HG03565 (cell line): ENCODE measurements around the gene OLFM3.

Experiments used
- ATAC-seq: cut with Tn5 transposase; IDR thresholded peaks from one replicate; pipeline ENCODE4 v1.9.1; 2021; ENCODE audit warnings: mild to moderate bottlenecking, moderate library complexity; ENCODE audit not compliant: unreplicated experiment

Gene OLFM3

DNA sequence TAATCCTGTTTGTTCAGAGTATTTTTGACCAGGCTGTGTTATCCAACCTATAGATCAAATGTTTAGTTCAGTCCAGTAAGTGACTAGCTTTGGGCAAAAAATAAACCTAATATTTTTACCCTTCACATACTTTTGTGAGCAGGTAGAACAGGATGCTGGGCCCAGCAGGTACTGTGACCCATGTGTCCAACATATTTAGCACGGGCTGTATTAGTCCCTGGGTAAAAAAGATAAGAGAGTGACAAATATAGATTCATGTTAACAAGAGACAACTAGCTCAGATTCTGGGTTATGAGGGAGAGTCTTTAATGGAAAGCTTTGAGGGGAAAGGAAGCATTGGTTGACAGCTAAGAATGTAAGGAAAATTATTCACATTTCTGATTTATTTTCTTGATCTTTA, 43.1 kb downstream of the OLFM3 start:
- ATAC-seq = no peak

DNA sequence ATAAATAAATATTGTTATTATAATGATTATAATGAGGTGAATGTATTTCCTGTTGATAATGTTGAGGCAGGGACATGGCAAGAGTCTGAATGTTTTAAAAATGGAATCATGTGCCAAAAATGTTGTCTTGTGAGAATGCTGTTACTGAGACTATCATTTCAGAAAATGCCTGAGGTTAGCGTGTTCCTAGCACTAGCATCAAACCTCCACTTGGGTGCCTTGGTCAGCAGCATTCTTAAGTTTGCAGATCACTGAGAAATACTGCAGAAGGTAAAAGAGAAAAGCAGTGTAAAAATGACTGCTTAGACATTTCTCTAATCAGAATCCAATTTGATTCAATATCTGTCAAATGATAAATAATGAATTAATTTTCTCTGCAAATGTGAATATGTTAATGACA, 50.8 kb downstream of the OLFM3 start:
- no peak for ATAC-seq

DNA sequence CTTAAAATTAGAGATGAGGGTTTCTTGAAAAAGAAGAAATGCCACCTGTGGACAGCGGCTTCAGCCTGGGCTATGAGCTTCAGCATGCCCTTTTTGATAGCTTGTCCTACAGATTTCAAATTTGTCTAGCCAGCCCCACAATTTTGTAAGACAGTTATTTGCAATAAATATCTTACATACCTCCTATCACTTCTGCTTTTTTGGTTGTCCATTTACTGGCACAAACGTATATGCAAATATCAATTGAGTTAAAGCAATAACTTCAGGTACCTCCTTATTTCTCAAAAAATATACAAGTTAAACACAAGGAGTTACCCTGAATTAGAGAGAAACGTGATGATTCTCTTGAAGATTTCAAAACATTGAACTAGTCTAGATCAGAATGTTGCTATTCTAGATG, 53.5 kb downstream of the OLFM3 start:
- no peak for ATAC-seq

DNA sequence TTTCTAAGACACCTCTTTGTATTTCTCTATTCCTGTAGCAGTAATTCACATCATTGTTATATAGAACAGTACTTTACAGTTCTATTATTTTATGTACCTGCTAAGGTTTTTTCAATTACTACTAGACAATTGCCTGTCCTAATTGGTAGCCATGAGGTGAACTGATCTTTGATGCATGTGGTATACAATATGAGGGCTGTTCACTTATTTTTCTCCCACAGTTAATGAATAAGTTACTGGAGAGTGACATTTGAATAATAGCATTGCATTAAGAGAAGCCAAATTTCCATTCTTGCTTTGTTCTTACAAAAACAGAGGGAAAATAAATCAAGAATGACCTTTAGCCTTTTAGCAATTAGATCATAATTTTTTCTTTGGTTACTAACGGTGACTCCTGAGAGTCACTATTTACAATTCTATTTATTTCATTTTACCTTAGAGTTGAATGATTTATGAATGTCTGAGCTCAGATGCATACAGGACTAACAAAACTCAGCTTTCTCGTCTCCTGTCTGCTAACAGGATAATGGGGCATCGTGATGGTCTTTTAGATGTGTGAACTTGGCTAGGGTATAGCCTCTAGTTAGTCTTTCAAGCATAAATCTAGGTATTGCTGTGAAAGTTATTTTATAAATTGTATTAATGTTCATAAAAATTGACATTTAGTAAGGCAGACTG, 54.1 kb downstream of the OLFM3 start:
- no peak for ATAC-seq

DNA sequence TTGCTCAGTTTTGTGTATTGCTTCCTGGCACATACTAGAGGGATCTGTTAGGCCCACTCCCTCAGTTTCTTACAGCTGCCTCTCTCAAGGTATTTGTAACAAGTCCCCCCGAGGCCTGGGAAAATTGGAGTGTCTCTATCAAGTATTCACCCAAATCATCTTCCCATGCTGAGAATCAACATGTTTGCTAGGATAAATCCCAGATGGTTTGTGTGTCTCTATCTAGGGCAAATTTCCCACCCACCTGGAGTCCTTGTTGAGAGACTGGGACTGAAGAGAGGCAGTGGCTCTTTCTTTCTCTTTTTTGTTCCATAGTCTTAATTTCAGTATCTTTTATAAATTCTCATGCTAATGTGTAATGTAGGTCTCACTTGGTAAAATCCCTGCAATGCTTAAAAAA, 58.0 kb downstream of the OLFM3 start:
- ATAC-seq = no peak

DNA sequence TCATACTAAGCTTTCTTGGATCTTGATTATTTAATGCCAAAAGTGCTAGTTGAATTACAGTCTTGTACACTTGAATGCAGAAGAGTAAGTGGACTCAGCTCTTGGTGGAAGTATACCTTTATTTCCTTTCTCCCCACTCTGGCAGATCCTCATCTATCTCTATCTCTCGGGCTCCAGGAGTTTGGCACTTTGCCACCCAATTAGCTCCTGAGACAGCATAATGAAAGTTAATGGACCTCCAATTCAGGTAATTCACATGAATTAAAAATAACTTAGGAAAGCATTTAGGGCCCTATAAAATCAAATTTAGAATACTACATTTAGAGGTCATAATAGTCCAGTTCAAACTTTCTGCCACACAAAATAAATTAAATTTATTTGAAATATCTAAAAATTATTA, 67.4 kb downstream of the OLFM3 start:
- ATAC-seq = no peak

DNA sequence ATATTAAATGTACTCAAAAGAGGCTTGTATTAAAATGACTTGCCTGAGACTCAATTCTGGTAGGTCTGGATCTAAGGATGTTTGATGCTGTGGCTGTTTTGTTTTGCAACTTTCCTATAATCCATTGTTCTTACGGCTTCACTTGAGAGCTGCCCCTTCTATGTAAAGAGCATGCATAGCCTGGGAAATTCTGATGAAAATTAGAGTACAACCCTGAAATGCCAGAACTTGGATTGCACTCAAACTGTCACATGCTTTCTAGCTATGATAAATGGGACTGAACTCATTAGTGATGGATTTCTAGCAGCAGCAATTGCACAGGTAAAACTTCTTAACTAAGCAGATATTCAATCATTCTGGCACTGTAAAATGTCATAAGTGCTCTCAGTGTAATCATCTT, 67.9 kb downstream of the OLFM3 start:
- ATAC-seq = no peak

DNA sequence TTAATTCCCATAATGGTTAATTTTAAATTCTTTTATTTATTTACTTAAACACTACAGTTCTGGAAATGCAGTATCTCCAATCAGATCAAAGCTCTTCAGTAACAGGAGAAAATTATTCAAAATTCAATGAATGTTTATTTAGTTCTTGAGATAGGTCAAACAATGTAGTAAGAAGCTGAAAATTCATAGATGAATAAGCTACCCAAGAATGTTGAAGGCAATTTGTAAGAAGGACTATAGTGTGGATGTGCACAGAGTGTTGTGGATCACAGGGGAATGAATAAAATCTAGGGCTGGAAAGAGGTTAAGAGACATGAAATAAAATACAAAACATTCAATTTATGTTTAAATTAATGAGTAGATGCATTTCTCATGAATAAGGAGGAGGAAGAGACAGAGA, 72.0 kb downstream of the OLFM3 start:
- no peak for ATAC-seq

DNA sequence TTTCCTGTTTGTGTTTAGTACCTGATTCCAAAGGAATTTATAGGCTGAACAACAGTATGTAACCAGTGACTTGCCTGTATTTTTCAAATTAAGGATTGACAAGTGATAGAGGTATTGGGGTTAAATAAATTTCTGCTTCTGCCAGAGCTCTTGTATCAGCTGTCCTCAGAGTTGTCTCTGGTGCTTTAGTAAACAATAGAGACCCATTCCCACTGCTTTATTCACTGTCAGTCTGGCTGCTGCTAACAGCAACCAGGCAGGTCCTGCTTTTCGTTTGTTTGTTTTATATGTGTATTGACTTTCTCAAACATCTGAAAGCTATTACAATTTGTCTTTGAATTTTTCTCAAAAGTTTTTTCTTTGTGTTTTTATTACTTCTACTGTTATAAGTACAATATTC, 76.1 kb downstream of the OLFM3 start:
- no peak for ATAC-seq

DNA sequence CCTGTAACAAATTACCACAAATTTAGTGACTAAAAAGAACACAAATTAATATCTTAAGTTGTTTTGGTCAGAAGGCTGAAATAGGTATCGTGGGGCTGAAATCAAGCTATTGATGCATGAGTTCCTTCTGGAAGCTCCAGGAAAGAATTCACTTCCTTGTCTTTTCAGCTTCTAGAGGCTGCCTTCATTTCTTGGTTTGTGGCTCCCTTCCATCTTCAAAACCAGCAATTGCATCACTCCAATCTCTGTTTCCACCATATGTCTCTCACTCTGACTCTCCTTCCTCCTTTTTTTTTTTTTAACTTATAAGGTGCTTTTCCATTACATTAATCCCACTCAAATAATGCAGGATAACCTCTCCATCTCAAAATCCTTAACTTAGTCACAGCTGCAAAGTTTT, 78.4 kb downstream of the OLFM3 start:
- ATAC-seq = no peak

DNA sequence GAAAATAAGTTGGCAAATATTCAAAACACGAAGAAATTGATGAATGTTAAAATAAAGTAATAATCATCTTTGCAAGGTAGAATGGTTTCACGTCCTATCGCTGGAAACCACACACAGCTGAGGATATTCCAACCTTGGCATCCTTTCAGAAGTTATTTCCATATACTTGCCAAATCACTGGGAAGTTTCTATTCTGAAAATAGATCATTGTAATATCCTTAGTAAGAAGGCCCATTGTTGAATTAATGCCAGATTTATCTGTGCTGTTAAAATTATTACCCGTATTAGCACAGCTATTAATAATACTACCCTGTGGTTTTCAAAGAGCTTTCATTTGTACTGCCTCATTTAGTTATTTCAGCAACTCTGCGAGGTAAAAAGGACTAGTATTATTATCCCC, 81.1 kb downstream of the OLFM3 start:
- ATAC-seq = no peak

DNA sequence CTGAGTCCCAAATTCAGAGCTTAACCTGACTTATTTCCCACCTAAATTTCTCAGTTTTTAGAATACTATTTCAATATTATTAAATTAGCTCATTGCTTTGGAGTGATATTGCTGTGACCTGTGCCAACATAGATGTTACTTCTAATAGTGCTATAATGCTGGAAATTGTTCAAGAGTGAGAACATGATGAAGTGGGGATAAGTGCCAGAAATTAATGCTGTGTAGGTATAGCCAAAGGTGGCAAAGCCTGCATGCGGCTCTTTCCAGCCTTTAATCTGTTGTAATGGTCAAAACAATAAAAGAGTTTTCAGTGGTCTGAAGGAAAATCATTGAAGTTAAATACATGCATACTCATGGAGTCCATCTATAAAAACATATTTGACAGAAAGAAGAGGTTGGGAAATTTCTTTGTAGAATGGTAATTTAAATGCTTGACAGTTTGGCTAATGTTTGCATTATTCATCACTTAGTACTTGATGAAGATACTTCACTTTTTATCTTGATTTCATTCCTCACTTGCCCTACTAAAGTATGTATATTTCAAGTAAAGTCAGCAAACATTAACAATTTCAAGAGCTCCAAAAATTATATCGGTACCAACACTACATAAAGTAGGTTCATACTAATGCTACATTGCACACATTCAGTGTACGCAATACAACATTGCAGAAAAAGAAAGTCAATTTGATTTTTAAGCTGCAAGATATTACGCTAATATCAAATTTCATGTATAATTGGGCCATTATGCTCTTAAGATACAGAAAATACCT, 82.1 kb downstream of the OLFM3 start:
- no peak for ATAC-seq

DNA sequence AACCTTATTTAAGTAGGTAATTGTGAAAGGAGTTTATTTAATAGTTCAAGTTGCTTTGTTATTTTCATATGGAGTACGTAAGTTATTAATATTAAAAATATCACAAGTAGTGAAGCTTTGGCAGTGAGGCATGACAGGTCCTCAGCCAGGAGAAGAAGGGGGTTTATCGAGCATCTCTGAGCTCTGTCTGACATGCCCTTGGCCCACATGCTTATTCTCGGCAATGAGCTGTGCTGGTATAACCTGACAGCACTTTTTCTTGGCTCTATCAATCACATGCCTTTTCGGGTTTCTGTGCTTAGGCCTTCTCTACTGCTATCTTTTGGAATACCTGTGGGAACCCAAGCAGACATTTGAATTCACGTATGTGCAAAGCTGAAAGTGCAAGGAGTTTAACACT, 84.8 kb downstream of the OLFM3 start:
- no peak for ATAC-seq

DNA sequence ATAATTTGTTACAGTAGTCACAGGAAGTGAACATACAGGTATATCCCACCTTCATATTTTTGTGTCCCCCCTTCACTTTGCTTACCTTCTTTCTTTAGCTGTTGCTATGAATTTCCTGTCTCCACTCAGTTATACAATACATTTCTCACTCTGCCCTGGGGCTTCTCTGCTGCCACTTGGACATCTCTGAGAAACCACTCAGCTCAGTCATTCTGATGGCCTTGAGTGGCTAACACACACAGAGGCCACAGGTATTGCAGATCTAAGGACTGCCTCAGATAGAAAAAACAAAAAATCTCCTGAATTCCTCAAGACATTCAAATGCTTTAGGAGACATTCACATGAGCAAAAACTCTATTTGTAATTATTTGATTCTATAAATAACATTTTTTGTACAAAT, 87.7 kb downstream of the OLFM3 start:
- ATAC-seq = no peak

DNA sequence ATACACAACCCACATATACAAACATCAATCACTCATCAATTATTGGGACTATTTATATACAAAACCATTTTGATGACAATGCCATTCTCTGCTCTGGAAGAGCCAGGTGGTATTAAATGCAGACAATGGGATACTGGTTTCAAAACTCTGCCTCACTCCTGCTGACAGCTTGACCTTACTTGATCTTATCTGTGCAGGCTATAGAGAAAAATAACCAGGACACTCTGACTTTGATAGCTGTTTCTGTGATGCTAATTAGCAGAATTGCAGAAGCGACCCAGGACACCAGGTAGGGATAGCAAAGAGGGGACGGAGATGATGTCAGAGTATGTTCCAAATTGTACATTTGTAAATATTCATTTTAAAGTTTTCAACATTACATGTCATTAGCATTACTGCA, 89.5 kb downstream of the OLFM3 start:
- no peak for ATAC-seq

DNA sequence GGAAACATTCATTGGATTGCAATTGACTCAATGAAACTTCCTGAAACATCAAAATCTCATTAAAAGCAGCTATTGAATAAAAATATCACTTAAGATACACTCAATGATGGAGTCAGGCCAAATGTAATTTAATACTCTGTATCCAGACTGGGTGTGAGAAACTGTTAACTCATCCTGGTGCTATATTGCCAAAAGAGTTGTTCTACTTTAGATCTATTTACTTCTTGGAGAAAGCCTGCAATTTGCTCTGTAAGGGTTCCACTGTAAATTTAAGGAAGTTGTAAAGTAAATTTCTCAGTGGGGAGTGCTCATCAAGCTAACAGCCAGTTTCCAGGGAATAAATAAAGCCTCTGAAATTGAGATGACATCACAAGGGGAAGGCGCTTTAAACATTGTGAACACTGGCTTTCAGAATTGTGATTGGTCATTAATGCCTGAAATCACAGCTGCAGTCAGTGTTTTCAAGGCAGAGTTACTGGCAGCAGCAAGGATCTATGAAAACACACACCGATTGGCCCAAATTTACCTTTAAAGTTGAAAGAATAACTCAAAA, 91.4 kb downstream of the OLFM3 start:
- no peak for ATAC-seq

DNA sequence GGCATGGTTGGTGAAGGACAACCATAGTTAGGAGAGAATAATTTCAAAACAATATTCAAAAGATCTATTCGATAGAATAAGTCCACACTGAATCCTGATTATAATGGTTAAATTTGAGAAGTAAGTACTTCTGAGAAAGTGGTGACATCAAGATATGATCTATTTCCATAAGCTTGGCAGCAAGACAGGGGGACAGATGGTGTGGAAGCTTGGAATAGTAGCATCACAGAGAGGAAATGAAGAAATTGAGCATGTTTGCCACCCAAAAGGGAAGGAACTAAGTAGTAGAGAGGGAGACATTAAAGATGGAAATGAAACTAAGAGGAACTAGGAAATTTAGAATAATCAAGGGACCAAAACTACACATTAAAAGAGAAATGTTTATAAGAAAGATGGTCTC, 94.5 kb downstream of the OLFM3 start:
- no peak for ATAC-seq

DNA sequence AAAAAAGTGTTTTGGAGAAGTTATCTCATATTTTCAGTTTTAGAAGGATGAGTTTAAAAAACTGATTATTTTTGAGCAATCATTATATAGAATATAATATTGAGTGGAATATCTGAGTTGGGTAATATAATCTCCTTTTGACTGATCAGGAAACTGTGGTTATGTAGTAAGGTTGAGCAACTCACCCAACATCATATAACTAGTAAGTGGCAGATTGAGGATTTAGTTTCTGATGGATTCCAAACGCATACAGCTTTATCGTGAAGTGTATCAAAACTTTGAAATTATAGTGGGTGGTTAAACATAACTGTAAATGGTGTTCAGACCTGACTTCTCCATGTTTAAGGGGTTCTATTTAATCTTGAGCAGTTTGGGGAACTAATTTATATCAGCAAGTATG, 98.6 kb downstream of the OLFM3 start:
- no peak for ATAC-seq

DNA sequence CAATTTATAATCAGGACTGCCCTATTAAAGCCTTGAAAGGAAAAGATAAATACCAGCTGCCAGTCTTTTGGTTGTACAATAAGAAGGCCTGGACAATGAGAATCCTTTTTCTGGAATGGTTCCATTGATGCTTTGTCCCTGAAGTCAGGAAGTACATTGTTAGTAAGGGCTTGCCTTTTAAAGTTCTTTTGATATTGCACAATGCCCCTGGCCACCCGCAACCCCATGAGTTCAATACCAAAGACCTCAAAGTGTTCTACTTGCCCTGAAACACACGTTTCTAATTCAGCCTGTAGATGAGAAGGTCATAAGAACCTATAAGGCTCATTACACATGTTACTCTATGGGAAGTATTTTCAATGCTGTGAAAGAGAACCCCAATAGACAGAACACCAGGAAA, 112.1 kb downstream of the OLFM3 start:
- no peak for ATAC-seq

DNA sequence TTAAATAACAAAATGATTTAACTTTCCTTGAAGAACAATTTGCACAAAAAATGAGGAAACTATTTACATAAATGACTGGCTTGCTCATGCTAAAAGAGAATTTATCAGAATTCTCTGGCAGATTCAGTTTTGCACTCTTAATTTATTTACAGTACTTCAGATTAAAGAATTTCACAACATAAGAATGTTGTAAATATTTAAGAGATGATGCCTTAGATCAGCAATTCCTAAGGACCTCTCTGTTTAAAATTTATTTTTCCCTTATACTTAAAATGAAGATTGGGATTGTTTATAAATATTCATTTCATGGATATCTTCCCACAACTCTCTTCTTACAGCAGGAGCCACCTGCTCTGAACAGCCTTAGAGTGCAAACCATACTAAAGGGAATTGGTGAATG, 120.8 kb downstream of the OLFM3 start:
- no peak for ATAC-seq

DNA sequence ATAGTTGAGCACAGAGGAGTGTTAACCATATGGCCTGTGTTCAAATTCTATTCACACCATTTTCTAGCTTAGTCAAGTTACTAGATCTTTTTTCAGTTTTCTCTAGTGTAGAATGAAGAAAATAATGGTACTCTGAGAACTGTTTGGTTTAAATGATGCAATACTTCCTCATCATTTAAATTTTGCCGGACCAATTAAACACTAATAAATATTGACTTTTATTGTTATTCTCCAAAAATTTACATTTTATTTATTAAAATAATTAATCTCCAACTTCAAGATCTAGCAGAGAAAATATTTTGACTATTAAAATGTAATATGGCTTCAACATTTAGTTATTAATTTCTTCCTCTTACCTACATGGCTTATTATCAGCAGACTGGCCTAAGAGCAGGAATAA, 123.1 kb downstream of the OLFM3 start:
- no peak for ATAC-seq

DNA sequence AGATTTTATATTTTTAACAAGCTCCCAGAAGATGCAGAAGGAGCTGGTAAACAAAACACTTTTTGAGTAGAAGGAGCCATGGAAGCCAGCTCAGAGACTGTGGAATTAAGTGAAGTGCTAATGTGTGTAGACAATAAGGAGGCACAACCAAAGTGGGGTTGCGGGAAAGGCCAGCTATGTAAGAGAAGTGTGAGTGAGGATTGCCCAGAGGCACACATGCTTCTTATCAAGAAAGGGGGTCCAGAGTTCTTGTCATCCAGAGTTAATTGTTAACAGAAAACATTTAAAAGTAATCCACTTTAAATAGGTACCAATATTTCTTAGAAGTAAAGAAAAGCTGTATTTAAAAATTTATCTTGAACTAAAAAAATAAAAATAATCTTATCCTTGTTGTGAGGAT, 136.8 kb downstream of the OLFM3 start:
- no peak for ATAC-seq

DNA sequence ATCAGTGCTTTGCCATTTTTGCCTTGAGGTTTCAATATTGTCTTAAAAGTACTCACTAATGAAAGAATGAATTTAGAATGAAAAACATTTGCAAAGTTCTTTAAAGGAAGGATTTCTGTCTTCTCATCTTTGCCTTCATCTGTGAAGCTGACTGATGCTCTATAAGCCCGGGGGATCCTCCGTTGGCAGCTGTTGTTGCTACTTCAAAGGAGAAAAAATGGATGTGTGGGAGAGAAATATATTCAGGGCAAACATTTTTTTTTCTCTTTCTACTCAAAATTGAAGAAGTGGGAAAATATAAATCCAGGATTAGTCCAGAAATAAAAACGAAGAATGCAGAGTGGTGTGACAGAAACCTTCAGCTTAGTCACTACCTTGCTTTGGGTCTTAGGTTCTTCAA, 142.5 kb downstream of the OLFM3 start:
- ATAC-seq = no peak
